ENCODE data around the gene CHST7.

Gene CHST7

GRCh38 chrX:46551494-46552128 lies 22.0 kb upstream of the CHST7 start:
- peaks cover 26% of the 10 kb centered on the region for H3K4me1 ChIP-seq (ENCODE audit: control insufficient read depth, insufficient read depth, low read length)
- H3K9ac ChIP-seq (ENCODE audit: low read depth, low read length), result peak overlapping the region; percentile 73
- H3K27ac ChIP-seq (ENCODE audit: low read depth, low read length), result peak overlapping the region; percentile 98
- no peak overlapping the region for H3K4me3 ChIP-seq (ENCODE audit: low read depth, low read length)
- H3K9me3 ChIP-seq (ENCODE audit: control insufficient read depth, insufficient read depth, low read length), result 0 out of 2 replicates have a peak, but pooled peaks cover 3% of the 10 kb centered on the region
- H3K27me3 ChIP-seq (ENCODE audit: control insufficient read depth, insufficient read depth, low read length), result no peaks in the 10 kb centered on the region
- peaks cover 20% of the 10 kb centered on the region for H3K36me3 ChIP-seq (ENCODE audit: control insufficient read depth, insufficient read depth, low read length)

- Histone ChIP-seq H3K9ac (ENCODE audit: low read depth, low read length) (no peak overlapping the region), H3K27ac (ENCODE audit: low read depth, low read length) (no peak overlapping the region), H3K36me3 (ENCODE audit: control insufficient read depth, insufficient read depth, low read length) (peaks cover under 1% of the 10 kb centered on the region), H3K9me3 (ENCODE audit: control insufficient read depth, insufficient read depth, low read length) (0 out of 2 replicates have a peak, but pooled peaks cover 3% of the 10 kb centered on the region), H3K4me1 (ENCODE audit: control insufficient read depth, insufficient read depth, low read length) (peaks cover 21% of the 10 kb centered on the region), H3K27me3 (ENCODE audit: control insufficient read depth, insufficient read depth, low read length) (no peaks in the 10 kb centered on the region), H3K4me3 (ENCODE audit: low read depth, low read length) (no peak overlapping the region)
Observed at GRCh38 chrX:46553935-46554334, 19.6 kb upstream of the CHST7 start.

GRCh38 chrX:46554942-46555341 lies 18.6 kb upstream of the CHST7 start:
- Histone ChIP-seq H3K9me3 (ENCODE audit: control insufficient read depth, insufficient read depth, low read length) (0 out of 2 replicates have a peak, but pooled peaks cover 3% of the 10 kb centered on the region), H3K27ac (ENCODE audit: low read depth, low read length) (no peak overlapping the region), H3K4me1 (ENCODE audit: control insufficient read depth, insufficient read depth, low read length) (peaks cover 21% of the 10 kb centered on the region), H3K27me3 (ENCODE audit: control insufficient read depth, insufficient read depth, low read length) (no peaks in the 10 kb centered on the region), H3K36me3 (ENCODE audit: control insufficient read depth, insufficient read depth, low read length) (no peaks in the 10 kb centered on the region), H3K9ac (ENCODE audit: low read depth, low read length) (no peak overlapping the region), H3K4me3 (ENCODE audit: low read depth, low read length) (no peak overlapping the region)

- H3K9me3 ChIP-seq (ENCODE audit: control insufficient read depth, insufficient read depth, low read length), result no peaks in the 10 kb centered on the region
- H3K27me3 ChIP-seq (ENCODE audit: control insufficient read depth, insufficient read depth, low read length), result no peaks in the 10 kb centered on the region
- H3K4me3 ChIP-seq (ENCODE audit: low read depth, low read length), result no peak overlapping the region
- H3K9ac ChIP-seq (ENCODE audit: low read depth, low read length), result no peak overlapping the region
- H3K36me3 ChIP-seq (ENCODE audit: control insufficient read depth, insufficient read depth, low read length), result no peaks in the 10 kb centered on the region
- no peaks in the 10 kb centered on the region for H3K4me1 ChIP-seq (ENCODE audit: control insufficient read depth, insufficient read depth, low read length)
- no peak overlapping the region for H3K27ac ChIP-seq (ENCODE audit: low read depth, low read length)
Observed at GRCh38 chrX:46559062-46559461, 14.5 kb upstream of the CHST7 start.

- no peaks in the 10 kb centered on the region for H3K36me3 ChIP-seq (ENCODE audit: control insufficient read depth, insufficient read depth, low read length)
- H3K4me3 ChIP-seq (ENCODE audit: low read depth, low read length), result no peak overlapping the region
- H3K27ac ChIP-seq (ENCODE audit: low read depth, low read length), result no peak overlapping the region
- no peaks in the 10 kb centered on the region for H3K4me1 ChIP-seq (ENCODE audit: control insufficient read depth, insufficient read depth, low read length)
- no peaks in the 10 kb centered on the region for H3K27me3 ChIP-seq (ENCODE audit: control insufficient read depth, insufficient read depth, low read length)
- H3K9ac ChIP-seq (ENCODE audit: low read depth, low read length), result no peak overlapping the region
- no peaks in the 10 kb centered on the region for H3K9me3 ChIP-seq (ENCODE audit: control insufficient read depth, insufficient read depth, low read length)
Observed at GRCh38 chrX:46561824-46562657, 11.5 kb upstream of the CHST7 start.

GRCh38 chrX:46567388-46567787 lies 6.2 kb upstream of the CHST7 start:
- H3K27ac ChIP-seq (ENCODE audit: low read depth, low read length), result no peak overlapping the region
- H3K9me3 ChIP-seq (ENCODE audit: control insufficient read depth, insufficient read depth, low read length), result no peaks in the 10 kb centered on the region
- H3K36me3 ChIP-seq (ENCODE audit: control insufficient read depth, insufficient read depth, low read length), result no peaks in the 10 kb centered on the region
- no peak overlapping the region for H3K4me3 ChIP-seq (ENCODE audit: low read depth, low read length)
- no peak overlapping the region for H3K9ac ChIP-seq (ENCODE audit: low read depth, low read length)
- H3K27me3 ChIP-seq (ENCODE audit: control insufficient read depth, insufficient read depth, low read length), result peaks cover 3% of the 10 kb centered on the region; the same call in 1 of the 2 replicates
- peaks cover 7% of the 10 kb centered on the region; the same call in 1 of the 2 replicates for H3K4me1 ChIP-seq (ENCODE audit: control insufficient read depth, insufficient read depth, low read length)

- Histone ChIP-seq H3K27me3 (ENCODE audit: control insufficient read depth, insufficient read depth, low read length) (peaks cover 9% of the 10 kb centered on the region), H3K4me3 (ENCODE audit: low read depth, low read length) (no peak overlapping the region), H3K36me3 (ENCODE audit: control insufficient read depth, insufficient read depth, low read length) (no peaks in the 10 kb centered on the region), H3K27ac (ENCODE audit: low read depth, low read length) (no peak overlapping the region), H3K9me3 (ENCODE audit: control insufficient read depth, insufficient read depth, low read length) (no peaks in the 10 kb centered on the region), H3K4me1 (ENCODE audit: control insufficient read depth, insufficient read depth, low read length) (peaks cover 13% of the 10 kb centered on the region; the same call in 1 of the 2 replicates), H3K9ac (ENCODE audit: low read depth, low read length) (no peak overlapping the region)
Observed at GRCh38 chrX:46569621-46570020, 3.9 kb upstream of the CHST7 start.

- peaks cover 22% of the 10 kb centered on the region for H3K27me3 ChIP-seq (ENCODE audit: control insufficient read depth, insufficient read depth, low read length)
- H3K4me1 ChIP-seq (ENCODE audit: control insufficient read depth, insufficient read depth, low read length), result peaks cover 19% of the 10 kb centered on the region
- no peak overlapping the region for H3K27ac ChIP-seq (ENCODE audit: low read depth, low read length)
- no peaks in the 10 kb centered on the region for H3K36me3 ChIP-seq (ENCODE audit: control insufficient read depth, insufficient read depth, low read length)
- H3K4me3 ChIP-seq (ENCODE audit: low read depth, low read length), result no peak overlapping the region
- no peaks in the 10 kb centered on the region for H3K9me3 ChIP-seq (ENCODE audit: control insufficient read depth, insufficient read depth, low read length)
- H3K9ac ChIP-seq (ENCODE audit: low read depth, low read length), result no peak overlapping the region
Observed at GRCh38 chrX:46571423-46572339, 1.9 kb upstream of the CHST7 start.

GRCh38 chrX:46572340-46572936 lies 1.1 kb upstream of the CHST7 start:
- no peaks in the 10 kb centered on the region for H3K36me3 ChIP-seq (ENCODE audit: control insufficient read depth, insufficient read depth, low read length)
- no peak overlapping the region for H3K4me3 ChIP-seq (ENCODE audit: low read depth, low read length)
- H3K9me3 ChIP-seq (ENCODE audit: control insufficient read depth, insufficient read depth, low read length), result no peaks in the 10 kb centered on the region
- no peak overlapping the region for H3K9ac ChIP-seq (ENCODE audit: low read depth, low read length)
- peaks cover 22% of the 10 kb centered on the region for H3K27me3 ChIP-seq (ENCODE audit: control insufficient read depth, insufficient read depth, low read length)
- peaks cover 26% of the 10 kb centered on the region for H3K4me1 ChIP-seq (ENCODE audit: control insufficient read depth, insufficient read depth, low read length)
- H3K27ac ChIP-seq (ENCODE audit: low read depth, low read length), result no peak overlapping the region

All from HUES48 (cell line).